ENCODE measurements around the gene ACSF3.

The ACSF3 gene

DNA sequence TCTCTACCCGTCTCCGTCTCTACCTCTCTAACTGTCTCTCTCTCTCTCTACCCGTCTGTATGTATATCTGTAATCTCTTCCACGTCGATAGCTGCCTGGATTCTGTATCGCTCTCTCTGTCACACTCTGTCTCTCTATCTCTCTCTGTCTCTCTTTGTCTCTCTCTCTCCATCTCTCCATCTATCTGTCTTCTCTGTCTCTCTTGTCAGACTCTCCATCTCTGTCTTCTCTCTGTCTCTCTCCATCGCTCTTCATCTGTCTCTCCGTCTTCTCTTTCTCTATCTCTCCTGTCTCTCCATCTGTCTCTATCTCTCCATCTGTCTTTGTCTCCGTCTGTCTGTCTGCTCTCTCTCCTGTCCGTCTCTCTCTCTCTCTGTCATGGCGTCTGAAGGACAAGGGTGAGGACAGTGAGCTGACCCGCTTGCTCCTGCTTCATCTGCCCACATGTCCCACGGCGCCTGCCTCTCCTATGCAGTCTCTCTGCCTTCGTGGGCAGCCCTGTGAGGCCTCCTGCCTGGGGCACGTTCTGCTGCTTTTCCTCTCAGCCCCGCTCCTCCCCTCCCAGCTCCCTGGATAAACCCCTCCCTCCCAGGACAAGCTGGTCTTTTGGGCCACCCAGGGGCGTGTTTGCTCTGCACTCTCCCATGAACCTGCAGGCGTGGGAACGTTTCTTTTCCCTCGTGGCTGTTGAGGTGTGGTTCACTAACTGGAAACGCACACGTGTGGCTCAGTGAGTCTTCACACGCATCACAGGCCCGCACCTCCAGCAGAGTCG is 18.9 kb downstream of the ACSF3 start:
- DNase-seq (ENCODE audit: low spot score): no peak

DNA sequence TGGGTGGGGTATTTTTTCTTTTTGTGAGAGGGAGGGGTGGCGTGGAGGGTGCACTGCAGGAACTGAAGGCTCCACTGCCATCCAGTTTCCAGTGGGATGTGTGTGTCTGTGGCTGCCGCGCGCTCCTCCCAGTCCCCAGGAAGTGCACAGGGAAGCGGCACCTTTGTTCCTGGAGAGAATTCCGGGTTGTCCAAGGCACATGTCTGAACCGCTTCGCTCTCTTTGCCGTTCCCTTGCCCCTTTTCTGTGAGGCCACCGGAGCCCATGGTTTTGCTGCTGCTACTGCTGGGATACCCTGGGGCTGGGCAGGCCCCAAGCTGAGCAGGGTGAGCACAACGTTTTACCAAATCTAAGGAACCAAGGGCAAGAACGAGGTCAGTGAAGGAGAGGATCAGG is 19.5 kb downstream of the ACSF3 start:
- DNase-seq (ENCODE audit: low spot score): no peak

DNA sequence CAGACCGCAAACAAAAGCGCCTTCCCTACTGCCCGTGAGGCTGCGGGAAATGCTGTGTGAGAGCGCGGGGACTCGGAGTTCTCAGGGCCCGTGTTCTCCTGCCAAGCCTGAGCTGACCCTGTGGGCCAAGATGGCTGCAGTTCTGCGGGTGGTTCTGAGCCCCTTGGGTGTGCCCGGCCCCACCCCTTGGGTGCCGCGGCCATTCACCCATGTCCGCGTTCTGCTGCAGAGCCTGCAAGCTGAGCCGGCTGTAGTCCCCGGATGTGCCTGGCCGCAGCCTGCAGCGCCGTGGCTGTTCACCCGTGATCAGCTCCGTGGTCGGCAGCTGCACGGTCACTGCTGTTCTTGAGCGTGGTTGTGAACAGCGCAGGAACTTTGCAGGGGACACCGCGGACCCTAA is 20.0 kb downstream of the ACSF3 start:
- peak; percentile 48 for DNase-seq (ENCODE audit: low spot score)

DNA sequence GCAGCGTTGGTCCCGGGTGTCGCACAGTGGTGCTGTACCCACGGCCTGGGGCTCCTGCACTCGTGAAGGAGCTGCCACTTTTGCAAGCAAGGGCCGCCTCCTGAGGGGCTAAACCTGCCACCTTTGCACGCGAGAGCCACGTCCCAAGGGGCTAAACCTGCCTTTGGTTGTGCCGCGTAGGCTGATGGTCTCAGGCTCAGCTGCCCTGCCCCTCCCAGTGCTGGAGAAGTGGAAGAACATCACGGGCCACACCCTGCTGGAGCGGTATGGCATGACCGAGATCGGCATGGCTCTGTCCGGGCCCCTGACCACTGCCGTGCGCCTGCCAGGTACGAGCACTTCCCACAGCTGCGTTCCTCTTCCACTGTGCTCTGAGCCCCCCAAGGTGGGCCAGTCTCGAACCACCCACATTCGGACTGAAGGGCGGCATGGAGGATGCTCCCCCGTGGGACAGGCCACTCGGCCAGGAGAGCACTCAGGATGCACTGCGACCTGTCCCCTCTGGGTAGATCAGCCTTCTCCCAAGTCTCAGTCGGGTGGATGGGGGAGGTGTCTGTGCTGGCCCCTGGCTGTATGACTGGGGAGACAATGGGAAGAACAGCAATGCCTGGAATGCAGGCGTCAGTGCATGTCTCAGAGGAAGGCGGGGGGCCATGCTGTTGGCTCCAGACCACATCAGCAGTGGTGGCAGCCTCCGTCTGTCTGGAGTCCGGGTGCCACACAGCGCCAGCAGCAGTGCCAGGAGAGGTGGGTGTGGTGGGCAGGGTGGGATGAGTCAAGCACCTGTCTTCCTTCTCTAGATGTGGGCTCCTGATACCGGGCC is 20.7 kb downstream of the ACSF3 start:
- DNase-seq (ENCODE audit: low spot score): peak; percentile 24

DNA sequence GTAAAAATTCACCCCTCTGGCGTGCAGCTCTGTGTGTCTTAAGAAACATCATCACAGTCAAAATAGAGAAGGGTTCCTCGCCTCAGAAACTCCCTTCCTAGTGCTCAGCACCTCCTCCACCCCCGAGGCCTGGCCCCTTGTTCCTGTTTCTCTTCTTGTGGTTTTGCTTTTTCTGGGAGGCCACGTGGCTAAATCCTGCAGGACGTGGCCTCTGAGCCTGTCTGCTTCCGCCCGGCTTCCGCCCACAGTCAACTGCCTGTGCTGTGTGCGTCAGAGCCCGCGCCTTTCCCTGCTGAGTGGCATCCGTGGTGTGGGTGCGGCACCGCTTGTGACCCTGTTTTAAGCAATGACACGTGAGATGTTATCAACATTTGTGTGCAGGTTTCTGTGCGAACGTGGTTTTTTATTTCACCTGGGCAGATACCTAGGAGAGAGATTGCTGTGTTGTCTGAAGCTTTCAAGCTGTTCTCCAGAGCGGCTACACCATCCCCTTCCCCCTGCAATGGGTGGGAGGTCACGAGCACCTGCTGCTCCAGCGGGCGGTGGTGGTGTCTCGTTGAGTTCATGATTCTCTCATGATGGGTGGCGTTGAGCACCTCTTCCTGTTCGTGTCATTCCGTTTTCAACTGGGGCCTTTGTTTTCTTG is 21.7 kb downstream of the ACSF3 start:
- DNase-seq (ENCODE audit: low spot score): peak; percentile 79

DNA sequence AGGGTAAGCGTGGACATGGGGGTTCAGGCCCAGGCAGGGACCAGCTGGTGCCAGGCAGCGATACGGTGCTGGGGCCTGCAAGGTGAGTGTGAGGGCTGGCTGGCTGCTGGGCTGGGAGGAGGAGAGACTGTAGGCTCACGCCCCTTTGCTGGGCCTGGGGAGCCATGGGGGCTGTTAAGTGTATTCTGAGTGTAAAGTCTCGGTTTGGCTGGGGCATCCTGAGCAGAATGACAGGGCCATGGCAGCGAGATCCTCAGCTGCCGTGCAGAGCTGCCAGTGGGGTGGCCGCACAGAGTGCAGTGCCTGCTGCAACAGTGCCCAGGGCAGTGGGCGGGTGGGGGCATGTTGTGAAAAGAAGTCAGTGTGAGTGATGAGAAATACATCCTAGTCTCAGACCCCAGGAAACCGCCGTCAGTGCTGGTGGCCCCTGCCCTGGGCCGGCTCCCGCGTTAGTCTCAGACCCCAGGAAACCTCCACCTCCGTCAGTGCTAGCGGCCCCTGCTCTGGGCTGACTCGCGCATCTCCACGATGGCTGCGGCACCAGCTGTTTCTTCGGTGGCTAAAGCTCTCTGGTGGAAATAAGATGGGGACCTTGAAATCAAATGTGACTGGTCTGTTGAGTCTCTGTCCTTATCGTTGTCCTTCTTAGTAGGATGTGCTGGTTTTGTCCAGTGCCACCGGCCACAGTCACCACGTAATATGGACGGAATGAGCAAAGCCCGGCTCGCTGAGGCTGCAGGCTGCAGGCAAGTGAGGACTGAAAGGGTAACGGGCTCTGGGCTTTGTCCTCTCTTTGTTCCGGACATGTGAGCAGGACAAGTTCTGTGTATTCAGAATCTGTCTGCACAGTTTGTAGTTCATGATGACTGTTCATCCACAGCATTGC is 22.9 kb downstream of the ACSF3 start:
- no peak for DNase-seq (ENCODE audit: low spot score)

DNA sequence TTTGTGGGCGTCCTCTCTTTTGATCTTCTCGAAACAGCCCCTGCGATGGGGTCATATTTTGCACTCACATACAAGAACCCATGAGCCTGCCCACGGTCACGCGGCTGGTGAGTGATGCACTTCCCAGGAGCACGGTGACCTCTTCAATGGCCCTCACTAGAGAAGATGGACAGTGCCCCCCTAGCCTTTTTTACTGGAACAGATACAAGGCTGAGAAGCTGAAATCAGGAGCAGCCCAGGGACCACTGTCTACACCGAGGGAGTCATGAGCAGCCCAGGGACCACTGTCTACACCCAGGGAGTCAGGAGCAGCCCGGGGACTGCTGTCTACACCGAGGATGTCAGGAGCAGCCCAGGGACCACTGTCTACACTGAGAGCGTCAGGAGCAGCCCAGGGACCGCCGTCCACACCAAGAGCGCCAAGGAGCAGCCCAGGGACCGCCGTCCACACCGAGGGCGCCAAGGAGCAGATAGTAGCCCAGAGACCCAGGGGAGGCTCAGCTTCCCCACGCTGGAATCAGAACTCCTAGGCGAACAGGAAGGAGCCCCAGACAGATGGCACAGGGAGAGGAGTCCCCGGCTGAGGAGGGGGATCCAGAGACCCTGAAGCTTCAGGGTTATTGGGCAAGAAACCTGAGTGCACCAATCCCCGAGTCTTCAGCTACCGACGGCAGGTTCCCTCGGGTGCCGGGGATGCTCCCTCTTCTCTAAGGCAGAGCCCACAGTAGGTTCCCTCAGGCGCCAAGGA is 23.7 kb downstream of the ACSF3 start:
- no peak for DNase-seq (ENCODE audit: low spot score)

DNA sequence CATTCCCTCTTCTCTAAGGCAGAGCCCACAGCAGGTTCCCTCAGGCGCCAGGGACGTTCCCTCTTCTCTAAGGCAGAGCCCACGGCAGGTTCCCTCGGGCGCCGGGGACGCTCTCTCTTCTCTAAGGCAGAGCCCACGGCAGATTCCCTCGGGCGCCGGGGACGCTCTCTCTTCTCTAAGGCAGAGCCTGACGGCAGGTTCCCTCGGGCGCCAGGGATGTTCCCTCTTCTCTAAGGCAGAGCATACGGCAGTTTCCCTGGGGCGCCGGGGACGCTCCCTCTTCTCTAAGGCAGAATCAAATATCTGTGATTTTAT is 24.3 kb downstream of the ACSF3 start:
- no peak for DNase-seq (ENCODE audit: low spot score)

DNA sequence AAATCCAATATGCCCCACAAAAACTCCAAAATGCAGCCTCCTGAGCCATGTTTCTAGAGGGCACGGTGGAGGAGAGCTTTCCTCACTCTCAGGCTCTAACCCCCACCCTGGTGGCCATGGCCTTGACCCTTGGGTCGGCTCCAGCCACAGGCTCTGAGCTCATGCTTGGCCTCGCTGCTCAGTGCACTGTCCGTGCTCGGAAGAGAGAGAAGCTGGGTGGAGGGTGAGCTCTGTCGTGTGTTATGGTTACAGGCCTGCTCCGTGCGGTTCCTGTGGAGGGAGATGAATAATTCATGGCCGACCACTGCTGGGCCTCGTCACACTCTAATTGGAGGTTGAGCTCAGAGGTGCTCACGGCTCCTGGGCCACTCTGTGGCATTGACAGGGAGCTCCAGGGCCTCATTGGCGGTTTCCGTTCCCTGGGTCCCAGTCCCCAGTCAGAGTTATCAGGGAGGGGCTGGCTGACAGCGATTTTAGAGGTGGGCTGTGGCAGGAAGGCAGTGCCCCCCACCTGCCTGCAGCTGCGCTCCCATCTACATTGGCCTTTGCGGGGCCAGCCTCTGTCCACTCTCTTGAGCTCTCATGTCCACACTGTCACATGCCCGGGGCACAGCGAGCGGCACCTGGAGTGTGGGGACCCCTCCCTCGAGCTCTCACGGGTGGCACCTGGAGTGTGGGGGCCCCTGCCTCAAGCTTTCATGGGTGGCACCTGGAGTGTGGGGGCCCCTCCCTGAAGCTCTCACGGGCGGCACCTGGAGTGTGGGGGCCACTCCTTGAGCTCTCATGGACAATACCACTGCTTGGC is 24.9 kb downstream of the ACSF3 start:
- no peak for DNase-seq (ENCODE audit: low spot score)

DNA sequence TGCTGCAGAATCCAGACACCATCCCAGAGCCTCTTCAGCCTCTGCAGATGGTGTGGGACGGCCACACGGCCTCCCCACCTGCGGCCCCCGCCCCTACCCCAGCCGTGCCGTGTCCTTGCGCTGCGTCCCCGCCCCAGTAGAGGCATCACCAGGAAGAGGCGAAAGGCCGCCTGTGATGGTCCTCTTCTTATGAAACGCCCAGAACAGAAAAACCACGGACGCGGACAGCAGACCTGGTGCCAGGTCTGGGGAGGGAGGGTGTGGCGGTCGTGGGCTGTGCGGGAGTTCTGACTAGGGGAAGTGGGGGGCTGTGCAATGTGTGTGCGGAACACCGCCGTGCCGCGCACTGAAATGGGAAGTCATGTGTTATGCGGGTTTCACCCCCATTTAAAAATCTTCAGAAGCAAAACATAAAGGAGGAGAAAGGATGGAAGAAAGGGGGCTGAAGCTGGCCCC is 25.5 kb downstream of the ACSF3 start:
- no peak for DNase-seq (ENCODE audit: low spot score)

DNA sequence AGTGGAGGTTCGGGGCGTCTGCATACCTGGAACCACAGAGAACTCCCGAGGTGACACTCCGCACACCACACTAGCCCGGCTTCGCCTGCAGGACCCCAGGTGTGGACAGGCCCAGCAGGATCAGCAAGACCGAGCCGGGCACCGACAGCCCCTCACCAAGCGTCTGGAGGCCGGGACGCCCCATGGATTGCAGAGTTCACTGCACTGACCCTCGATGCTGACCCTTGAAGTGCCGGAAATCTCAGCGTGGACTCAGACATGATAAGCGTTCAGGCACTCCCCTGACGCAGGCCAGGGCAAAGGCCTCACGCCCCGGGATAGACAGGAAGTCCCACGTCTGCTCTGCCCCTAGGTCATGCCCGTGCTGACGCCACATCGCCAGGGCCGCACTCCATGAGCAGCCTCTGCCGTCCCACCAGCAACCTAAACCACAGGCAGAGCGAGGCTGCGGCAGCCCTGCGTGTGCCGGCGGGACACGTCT is 26.0 kb downstream of the ACSF3 start:
- DNase-seq (ENCODE audit: low spot score): no peak

DNA sequence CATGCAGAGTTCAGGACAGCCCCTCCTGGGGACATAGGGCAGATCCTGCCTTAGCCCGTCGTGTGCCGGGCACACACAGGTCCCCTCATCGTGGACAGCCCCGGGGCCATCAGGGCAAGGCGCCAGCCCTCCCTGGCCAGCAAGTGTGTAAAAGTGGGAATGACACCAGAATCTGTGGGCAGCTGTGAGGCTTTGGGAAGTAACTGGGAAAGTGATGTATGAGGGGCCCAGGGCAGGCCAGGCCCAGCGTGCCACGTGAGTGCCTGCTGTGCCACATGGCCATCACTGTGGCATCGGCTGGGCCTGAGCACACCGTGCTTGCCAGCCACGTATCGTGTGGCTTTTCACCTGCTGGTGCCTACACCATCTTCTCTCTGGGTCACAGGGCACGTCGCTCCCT is 26.6 kb downstream of the ACSF3 start:
- no peak for DNase-seq (ENCODE audit: low spot score)

DNA sequence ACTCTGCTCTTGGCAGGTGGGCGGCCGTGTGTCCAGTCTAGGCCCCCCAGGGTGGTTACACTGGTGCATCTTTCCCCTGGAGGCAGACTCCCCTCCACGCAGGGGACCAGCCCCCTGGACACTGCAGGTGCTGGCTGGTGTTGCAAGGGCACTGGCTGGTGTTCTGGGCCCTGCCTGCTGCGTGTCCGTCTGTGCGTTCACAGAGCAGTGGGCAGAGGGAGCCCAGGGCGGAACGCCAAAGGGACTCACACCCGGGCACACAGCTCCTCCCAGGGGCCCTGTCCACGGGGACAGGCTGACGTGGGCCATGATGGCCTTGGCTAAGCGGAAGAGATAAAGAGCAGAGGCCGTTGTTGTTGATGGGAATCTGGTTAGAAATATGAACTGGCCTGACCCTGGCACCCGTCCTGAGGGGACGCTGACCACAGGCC is 27.3 kb downstream of the ACSF3 start:
- DNase-seq (ENCODE audit: low spot score): no peak

DNA sequence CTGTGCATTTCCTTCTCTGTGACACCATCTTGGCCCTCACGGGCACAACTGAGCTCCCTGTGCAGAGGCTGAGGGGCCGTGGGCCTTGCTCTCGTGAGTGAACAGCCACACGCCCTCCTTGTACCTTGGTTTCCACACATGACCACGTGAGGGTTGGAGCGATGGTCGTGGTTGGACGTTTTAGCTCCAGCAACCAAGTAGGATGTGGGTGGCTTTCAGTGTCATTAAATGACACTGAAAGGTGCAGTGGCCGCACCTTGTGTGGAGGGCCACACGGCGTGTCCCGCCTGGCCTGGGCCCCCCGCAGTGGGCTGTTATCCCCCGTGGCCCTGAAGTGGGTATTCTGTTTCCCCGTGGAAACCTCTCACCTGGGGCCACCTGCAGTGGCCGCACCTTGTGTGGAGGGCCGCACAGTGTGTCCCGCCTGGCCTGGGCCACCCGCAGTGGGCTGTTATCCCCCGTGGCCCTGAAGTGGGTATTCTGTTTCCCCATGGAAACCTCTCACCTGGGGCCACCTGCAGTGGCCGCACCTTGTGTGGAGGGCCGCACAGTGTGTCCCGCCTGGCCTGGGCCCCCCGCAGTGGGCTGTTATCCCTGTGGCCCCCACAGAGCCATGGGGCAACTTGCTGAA is 28.2 kb downstream of the ACSF3 start:
- DNase-seq (ENCODE audit: low spot score): no peak

DNA sequence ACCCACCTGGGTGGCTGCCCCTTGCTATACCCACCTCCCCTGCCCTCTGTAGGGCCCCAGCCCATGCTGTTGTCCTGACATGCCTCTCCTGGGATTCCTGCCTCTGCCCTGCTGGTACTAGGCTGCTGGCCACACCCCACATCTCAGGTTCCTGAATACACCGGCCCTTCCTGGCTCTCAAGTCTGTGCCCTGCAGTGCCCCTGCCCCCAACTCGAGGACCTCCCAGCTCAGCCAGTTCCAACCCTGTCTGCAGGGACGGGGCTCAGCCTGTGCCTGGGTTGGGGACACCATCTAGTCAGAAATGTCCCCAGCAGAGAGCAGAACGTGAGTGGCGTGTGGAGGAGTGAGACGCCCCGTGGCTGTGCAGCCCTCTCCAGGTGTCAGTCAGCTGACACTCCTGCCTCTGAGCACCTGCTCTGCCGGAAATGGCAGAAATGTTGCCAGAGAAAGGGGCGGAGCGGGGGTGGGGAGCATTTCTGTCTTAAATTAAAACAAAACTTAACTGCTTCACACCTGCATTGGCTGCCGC is 28.7 kb downstream of the ACSF3 start:
- DNase-seq (ENCODE audit: low spot score): peak; percentile 89

DNA sequence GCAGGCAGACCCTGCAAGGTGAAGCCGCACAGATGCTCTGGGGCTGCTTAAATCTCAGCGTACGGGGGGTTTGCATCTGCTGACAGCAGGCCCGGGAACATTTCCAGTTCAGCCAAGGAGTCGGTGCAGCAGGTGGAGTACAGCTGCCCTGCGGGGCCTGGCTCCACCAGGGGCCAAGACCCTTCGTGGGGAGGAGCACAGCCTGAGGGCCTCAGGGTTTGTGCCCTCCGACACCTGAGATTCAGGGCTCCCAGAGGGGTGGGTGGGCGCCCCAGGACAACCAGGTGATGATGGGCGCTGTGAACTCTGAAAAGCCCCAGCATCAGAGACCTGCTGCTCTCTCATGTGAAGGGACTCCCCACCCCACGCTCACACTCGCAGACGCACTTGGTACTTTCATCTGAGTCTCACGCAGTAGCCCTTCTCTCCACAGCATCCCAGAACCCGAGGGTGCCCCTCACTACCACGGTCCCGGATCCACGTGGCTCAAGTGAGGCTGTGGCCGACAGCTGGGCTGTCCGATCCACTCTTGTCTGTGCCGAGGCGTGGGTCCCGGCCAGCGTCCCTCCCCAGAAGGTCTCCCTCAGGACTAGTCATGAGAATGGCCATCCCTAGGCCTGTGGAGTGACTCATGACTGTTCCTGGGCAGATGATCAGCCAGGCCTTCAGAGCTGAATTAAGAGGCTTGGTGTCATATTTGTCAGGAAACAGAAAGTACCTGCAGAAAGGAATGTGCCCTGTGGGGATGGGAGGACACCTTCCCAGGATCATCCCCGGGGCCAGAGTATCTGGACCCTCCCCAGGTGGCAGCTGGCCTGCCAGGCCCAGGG is 29.6 kb downstream of the ACSF3 start:
- no peak for DNase-seq (ENCODE audit: low spot score)

DNA sequence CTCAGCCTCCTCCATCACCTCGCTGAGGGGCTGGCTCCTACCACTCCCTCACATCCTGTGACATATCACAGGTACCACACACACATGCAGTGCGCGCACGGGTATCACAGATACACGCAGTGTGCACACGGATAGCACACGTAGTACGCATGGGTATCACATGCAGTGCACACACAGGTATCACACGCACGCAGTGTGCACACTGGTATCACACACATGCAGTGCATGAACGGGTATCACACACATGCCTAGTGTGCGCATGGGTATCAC is 30.1 kb downstream of the ACSF3 start:
- DNase-seq (ENCODE audit: low spot score): no peak

DNA sequence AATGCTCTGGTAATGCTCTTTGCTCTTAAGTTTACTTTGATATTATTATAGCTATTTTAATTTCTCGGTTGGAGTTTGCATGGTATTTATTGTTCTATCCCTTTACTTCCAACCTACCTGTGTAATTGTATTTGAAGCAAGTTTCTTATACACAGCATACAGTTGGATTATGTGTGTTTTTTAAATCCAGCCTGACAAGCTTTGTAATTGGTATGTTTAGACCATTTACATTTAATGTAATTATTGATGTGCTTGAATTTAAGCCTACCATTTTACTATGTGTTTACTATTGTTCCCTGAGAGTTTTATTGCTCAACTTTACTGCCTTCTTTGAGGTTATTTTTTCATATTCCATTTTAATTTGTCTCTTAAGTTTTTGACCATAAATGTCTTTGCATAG is 35.7 kb downstream of the ACSF3 start:
- no peak for DNase-seq (ENCODE audit: low spot score)

DNA sequence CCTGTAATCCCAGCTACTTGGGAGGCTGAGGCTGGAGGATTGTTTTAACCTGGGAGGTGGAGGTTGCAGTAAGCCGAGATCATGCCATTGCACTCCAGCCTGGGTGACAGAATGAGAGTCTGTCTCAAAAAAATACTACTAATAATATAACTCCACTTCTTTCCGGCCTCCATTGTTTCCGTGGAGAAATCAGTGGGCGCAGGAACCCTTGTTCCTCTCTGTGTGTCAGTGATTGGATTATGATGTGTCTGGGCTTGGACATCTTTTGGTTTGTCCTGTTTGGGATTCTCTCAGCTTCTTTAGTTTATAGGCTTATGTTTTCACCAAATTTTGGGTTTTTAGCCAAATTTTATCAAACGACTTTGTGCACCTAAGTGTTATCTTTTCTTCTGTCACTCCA is 36.8 kb downstream of the ACSF3 start:
- DNase-seq (ENCODE audit: low spot score): no peak

All from germinal center (tissue), 1 donor.